GM23338 (cell line): ENCODE data around the gene IL16. TPM values are rescaled to one million over a fixed set of nuclear protein-coding genes. Genes with fewer than 3 reads are reported as not detected.

ENCODE experiments used
- ATAC-seq: fragments of 200-7000 bp; cut with Tn5 transposase; 3 replicates; pipeline ENCODE4 v1.9.1; 2020
- DNase-seq: peaks from one replicate; pipeline ENCODE4 v3.0.0-alpha.2; 2015; ENCODE audit warnings: low spot score
- H2AFZ ChIP-seq: fragments of 200-600 bp; sonication (generic); 2 replicates; pipeline ENCODE4 v1.8.0; 2016; ENCODE audit warnings: antibody characterized with exemption, mild to moderate bottlenecking, moderate library complexity
- H3F3A ChIP-seq: fragments of 200-600 bp; sonication (generic); replicated peaks from 2 replicates; pipeline ENCODE4 v1.8.0; 2017; ENCODE audit warnings: antibody characterized with exemption, mixed run types, low read depth
- H3K27ac ChIP-seq: fragments of 200-600 bp; sonication (generic); 2 replicates; pipeline ENCODE4 v1.6.1; 2016; ENCODE audit warnings: low read depth
- H3K27me3 ChIP-seq: fragments of 200-600 bp; sonication (generic); 2 replicates; pipeline ENCODE4 v1.8.0; 2016; ENCODE audit warnings: mild to moderate bottlenecking, mixed run types, moderate library complexity; ENCODE audit not compliant: insufficient read depth
- H3K36me3 ChIP-seq: fragments of 200-600 bp; sonication (generic); 2 replicates; pipeline ENCODE4 v1.8.0; 2016; ENCODE audit warnings: mild to moderate bottlenecking; ENCODE audit not compliant: insufficient read depth
- H3K4me1 ChIP-seq: fragments of 200-600 bp; sonication (generic); 2 replicates; pipeline ENCODE4 v1.8.0; 2016; ENCODE audit warnings: mild to moderate bottlenecking, moderate library complexity; ENCODE audit not compliant: insufficient read depth
- H3K4me2 ChIP-seq: fragments of 200-600 bp; sonication (generic); 2 replicates; pipeline ENCODE4 v1.7.1; 2017; ENCODE audit warnings: mixed run types
- H3K4me3 ChIP-seq: fragments of 200-600 bp; sonication (generic); 2 replicates; pipeline ENCODE4 v1.6.1; 2016; ENCODE audit warnings: mixed run types
- H3K79me2 ChIP-seq: fragments of 200-600 bp; sonication (generic); replicated peaks from 2 replicates; pipeline ENCODE4 v1.8.0; 2017; ENCODE audit warnings: mild to moderate bottlenecking; ENCODE audit not compliant: insufficient read depth
- H3K9me2 ChIP-seq: fragments of 200-600 bp; sonication (generic); 2 replicates; pipeline ENCODE4 v1.8.0; 2017; ENCODE audit not compliant: insufficient read depth
- H4K20me1 ChIP-seq: fragments of 200-600 bp; sonication (generic); replicated peaks from 2 replicates; pipeline ENCODE4 v1.8.0; 2017; ENCODE audit warnings: mild to moderate bottlenecking; ENCODE audit not compliant: insufficient read depth
- H3K27ac Mint-ChIP-seq: 2 replicates; pipeline ENCODE4 v1.8.0; 2020; ENCODE audit warnings: inconsistent platforms, mild to moderate bottlenecking, moderate library complexity, mixed read lengths
- H3K27me3 Mint-ChIP-seq: 3 replicates; pipeline ENCODE4 v1.8.0; 2022; ENCODE audit warnings: low read depth, mild to moderate bottlenecking, moderate library complexity, mixed read lengths, inconsistent platforms; ENCODE audit not compliant: insufficient read depth, poor library complexity
- H3K36me3 Mint-ChIP-seq: 3 replicates; pipeline ENCODE4 v1.8.0; 2021; ENCODE audit warnings: low read depth, mild to moderate bottlenecking, inconsistent platforms, moderate library complexity, mixed read lengths
- H3K4me1 Mint-ChIP-seq: 3 replicates; pipeline ENCODE4 v1.8.0; 2020; ENCODE audit warnings: mild to moderate bottlenecking, inconsistent platforms, mixed read lengths
- H3K4me3 Mint-ChIP-seq: 3 replicates; pipeline ENCODE4 v1.8.0; 2021; ENCODE audit warnings: moderate library complexity, mild to moderate bottlenecking, inconsistent platforms, mixed read lengths
- H3K9me3 Mint-ChIP-seq: 3 replicates; pipeline ENCODE4 v1.8.0; 2020; ENCODE audit warnings: moderate library complexity, mild to moderate bottlenecking, inconsistent platforms, mixed read lengths
- CTCF ChIP-seq, 2 experiments: fragments of 200-600 bp in 1 of 2; sonication (generic) in 1 of 2; conservative IDR thresholded peaks; 2 replicates each; pipeline versions ENCODE4 v1.5.1 to v1.6.1; 2016 to 2017; ENCODE audit warnings: antibody characterized with exemption in 2 of 2, low read depth in 2 of 2, mild to moderate bottlenecking in 2 of 2, moderate library complexity in 1 of 2
- ETS1 ChIP-seq: IDR thresholded peaks from 2 replicates; pipeline ENCODE4 v1.6.1; 2016; ENCODE audit warnings: antibody characterized with exemption
- EZH2 ChIP-seq: fragments of 200-600 bp; sonication (generic); IDR thresholded peaks from one replicate; pipeline ENCODE4 v1.8.0; 2017; ENCODE audit warnings: antibody characterized with exemption, mild to moderate bottlenecking, low read depth; ENCODE audit not compliant: unreplicated experiment
- EZH2phosphoT487 ChIP-seq: fragments of 200-600 bp; sonication (generic); IDR thresholded peaks from one replicate; pipeline ENCODE4 v1.8.1; 2018; ENCODE audit warnings: antibody characterized with exemption; ENCODE audit not compliant: unreplicated experiment
- JUNB ChIP-seq: IDR thresholded peaks from one replicate; pipeline ENCODE4 v1.6.1; 2016; ENCODE audit warnings: antibody characterized with exemption; ENCODE audit not compliant: unreplicated experiment
- NANOG ChIP-seq: IDR thresholded peaks from 2 replicates; pipeline ENCODE4 v1.6.1; 2016; ENCODE audit warnings: antibody characterized with exemption, borderline replicate concordance
- POLR2AphosphoS5 ChIP-seq: IDR thresholded peaks from 2 replicates; pipeline ENCODE4 v1.6.1; 2016; ENCODE audit warnings: antibody characterized with exemption, low read depth
- STAT1 ChIP-seq: IDR thresholded peaks from one replicate; pipeline ENCODE4 v1.6.1; 2016; ENCODE audit warnings: antibody characterized with exemption; ENCODE audit not compliant: unreplicated experiment
- ZNF114 ChIP-seq: fragments of 250-450 bp; sonication (Bioruptor Pico); IDR thresholded peaks from 2 replicates; pipeline ENCODE4 v1.5.0; 2020; ENCODE audit warnings: mild to moderate bottlenecking, moderate library complexity
- ZNF462 ChIP-seq: fragments of 250-450 bp; sonication (Bioruptor Pico); IDR thresholded peaks from 2 replicates; pipeline ENCODE4 v1.5.0; 2020; ENCODE audit warnings: mild to moderate bottlenecking, moderate library complexity
- polyA plus RNA-seq: library from polyadenylated mRNA; unstranded; fragments of >200 nt; fragmentation: Nextera tagmentation; extraction: Ambion mirVana; gene quantifications from 2 replicates; pipeline ENCODE4 v1.2.1, GENCODE V29; 2016
- total RNA-seq: library from RNA; depleted of rRNA; stranded (reverse); fragments of >200 nt; shearing (Covaris generic); gene quantifications from 2 replicates; pipeline ENCODE4 v1.2.3, GENCODE V29; 2014

Gene IL16
- total and polyA plus RNA-seq, 2 experiments from 2014 or later: 0.29 TPM; not detected in 1

DNA sequence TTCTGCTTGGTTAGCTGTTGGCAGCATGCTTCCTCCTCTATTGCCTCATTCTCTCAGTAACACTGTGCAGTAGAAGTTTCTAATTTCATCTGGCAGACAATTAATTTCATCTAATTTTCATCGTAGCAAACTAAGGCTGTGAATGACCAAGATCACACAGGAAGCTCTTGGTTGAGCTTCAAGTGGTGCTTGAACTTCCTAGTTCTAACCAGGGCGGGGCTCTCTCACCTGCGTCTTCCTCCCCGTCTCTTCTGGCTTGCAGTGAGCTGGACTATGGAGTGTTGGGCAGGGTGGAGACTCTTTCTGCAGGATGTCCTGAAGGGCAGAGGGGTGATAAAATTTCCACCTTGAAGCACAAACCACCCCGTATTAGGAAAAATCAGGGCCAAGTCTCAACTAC, 2.0 kb upstream of the IL16 start:
- Mint-ChIP-seq H3K4me3 (no peak overlapping the region), H3K27me3 (peaks cover 8% of the 10 kb centered on the region)
- TF ChIP-seq STAT1 (no peak), EZH2phosphoT487 (no peak), NANOG (no peak), CTCF (conservative IDR thresholded peaks at IDR 0.05; ENCODE audit: low read depth in 2 of 2) (0 out of 4 replicates have a peak, but pooled peaks of 1 of the 2 experiments have one; percentile 11)

DNA sequence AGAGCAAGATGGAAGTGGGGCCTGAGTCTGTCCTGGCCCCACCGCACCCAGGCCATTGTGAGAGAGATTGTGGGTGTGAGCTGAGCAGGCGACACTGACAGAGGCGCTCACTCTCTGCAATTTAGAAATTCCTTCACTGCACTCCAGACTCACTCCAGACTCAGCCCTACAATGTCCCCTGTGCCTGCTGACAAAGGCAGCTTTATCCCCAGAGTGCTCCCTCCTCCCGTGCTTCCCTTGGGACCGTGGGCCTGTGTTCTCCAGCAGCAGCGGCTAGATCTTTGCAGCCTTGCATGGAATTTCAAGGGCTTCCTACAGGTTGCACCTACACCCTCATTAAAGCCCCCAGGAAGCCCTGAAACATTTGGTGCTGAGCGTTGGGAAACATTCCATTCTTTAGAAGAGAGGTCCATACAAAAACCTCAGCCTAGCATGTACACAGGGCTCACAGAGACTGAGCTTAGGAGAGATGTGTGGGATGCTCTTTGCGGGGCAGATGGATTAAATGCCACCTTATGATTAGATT, 1.3 kb upstream of the IL16 start:
- no peak overlapping the region for H3K4me3 Mint-ChIP-seq
- TF ChIP-seq JUNB (no peak), ZNF462 (CRISPR knock-in tag) (no peak), NANOG (no peak), ZNF114 (CRISPR knock-in tag) (no peak), EZH2 (no peak), POLR2AphosphoS5 (no peak), ETS1 (no peak), CTCF (conservative IDR thresholded peaks at IDR 0.05; ENCODE audit: low read depth in 2 of 2) (no peak), STAT1 (no peak)

More for the DNA sequence above, 2.0 kb upstream of the IL16 start:
- Histone ChIP-seq H3K27ac (no peak overlapping the region), H3K36me3 (no peaks in the 10 kb centered on the region), H3F3A (no peaks in the 10 kb centered on the region), H3K79me2 (no peaks in the 10 kb centered on the region), H4K20me1 (no peaks in the 10 kb centered on the region), H3K9me2 (no peaks in the 10 kb centered on the region; the same call in 1 of the 2 replicates), H3K27me3 (no peaks in the 10 kb centered on the region), H3K4me3 (no peak overlapping the region), H2AFZ (peak overlapping the region; percentile 52; the same call in 1 of the 2 replicates), H3K4me1 (no peaks in the 10 kb centered on the region), H3K4me2 (no peak overlapping the region)
- Mint-ChIP-seq H3K27ac (no peak overlapping the region), H3K9me3 (no peaks in the 10 kb centered on the region; the same call in 2 of the 3 replicates), H3K4me1 (peaks cover 2% of the 10 kb centered on the region; the same call in 1 of the 3 replicates), H3K36me3 (no peaks in the 10 kb centered on the region)
- DNase-seq (no peak), ATAC-seq (peak; percentile 53)

More for the DNA sequence above, 1.3 kb upstream of the IL16 start:
- H4K20me1 ChIP-seq: no peaks in the 10 kb centered on the region
- Mint-ChIP-seq H3K27me3 (peaks cover 8% of the 10 kb centered on the region), H3K36me3 (no peaks in the 10 kb centered on the region), H3K9me3 (no peaks in the 10 kb centered on the region; the same call in 2 of the 3 replicates), H3K27ac (no peak overlapping the region), H3K4me1 (peaks cover 2% of the 10 kb centered on the region; the same call in 1 of the 3 replicates)
- no peaks in the 10 kb centered on the region for H3K79me2 ChIP-seq
- no peak overlapping the region for H3K27ac ChIP-seq
- peak overlapping the region; percentile 52; the same call in 1 of the 2 replicates for H2AFZ ChIP-seq
- no peak overlapping the region for H3K4me3 ChIP-seq
- no peaks in the 10 kb centered on the region; the same call in 1 of the 2 replicates for H3K9me2 ChIP-seq
- H3K4me1 ChIP-seq: no peaks in the 10 kb centered on the region
- no peak overlapping the region for H3K4me2 ChIP-seq
- H3K27me3 ChIP-seq: no peaks in the 10 kb centered on the region
- H3F3A ChIP-seq: no peaks in the 10 kb centered on the region
- DNase-seq (no peak), ATAC-seq (peak; percentile 57)
- no peaks in the 10 kb centered on the region for H3K36me3 ChIP-seq
